ENCODE data around the gene SPX.

SPX gene

GRCh38 chr12:21573733-21574358 is 47.8 kb downstream of the SPX start:
- Histone ChIP-seq H3K9me2 (replicated peaks; ENCODE audit: insufficient read depth, low read length) (no peaks in the 10 kb centered on the region), H3K36me3 (replicated peaks; ENCODE audit: insufficient read depth, low read length) (no peaks in the 10 kb centered on the region), H3K4me1 (ENCODE audit: low read length) (no peaks in the 10 kb centered on the region), H3K9ac (ENCODE audit: low read length) (no peak overlapping the region), H3K9me3 (replicated peaks; ENCODE audit: insufficient read depth, low read length) (no peaks in the 10 kb centered on the region), H4K20me1 (ENCODE audit: insufficient read depth, low read length) (no peaks in the 10 kb centered on the region), H3K27ac (ENCODE audit: low read length) (no peak overlapping the region), H3F3A (ENCODE audit: insufficient read depth, low read length) (no peaks in the 10 kb centered on the region), H3K4me2 (ENCODE audit: low read depth, low read length) (no peak overlapping the region), H3K4me3 (ENCODE audit: low read length) (no peak overlapping the region), H2AFZ (ENCODE audit: low read length) (no peak overlapping the region), H3K27me3 (replicated peaks; ENCODE audit: insufficient read depth, low read length) (no peaks in the 10 kb centered on the region), H3K79me2 (ENCODE audit: low read length) (no peaks in the 10 kb centered on the region)
- no peak for TF ChIP-seq EZH2phosphoT487 (IDR thresholded peaks at IDR 0.05; ENCODE audit: low read length)
- TF ChIP-seq EZH2 (optimal IDR thresholded peaks at IDR 0.05; ENCODE audit: low read depth, low read length), result no peak
- no peak for TF ChIP-seq CTCF (IDR thresholded peaks at IDR 0.05; ENCODE audit: low read length)
- DNase-seq, result no peak

DNA sequence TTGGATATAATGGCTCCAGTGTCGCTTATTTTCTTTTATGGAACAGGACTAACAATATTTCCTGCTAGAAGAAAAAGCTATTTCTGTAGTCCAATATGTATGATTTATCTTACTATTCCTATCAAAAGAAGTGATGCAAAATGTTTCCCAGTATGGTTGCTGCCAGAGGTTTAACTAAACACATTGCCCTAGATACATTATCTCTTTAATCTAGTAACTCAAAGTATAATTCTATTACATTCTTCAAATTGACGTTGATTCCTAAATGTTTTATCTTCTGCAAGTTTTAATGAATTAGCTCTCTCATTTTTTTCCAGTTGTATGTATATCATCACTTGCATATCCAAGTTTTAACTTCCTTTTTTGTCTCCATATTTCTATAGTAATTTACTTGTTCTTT is 50.3 kb downstream of the SPX start:
- Histone ChIP-seq H3K79me2 (ENCODE audit: low read length) (no peaks in the 10 kb centered on the region), H4K20me1 (ENCODE audit: insufficient read depth, low read length) (no peaks in the 10 kb centered on the region), H3K9me3 (replicated peaks; ENCODE audit: insufficient read depth, low read length) (no peaks in the 10 kb centered on the region), H3K27ac (ENCODE audit: low read length) (no peak overlapping the region), H3K9me2 (replicated peaks; ENCODE audit: insufficient read depth, low read length) (no peaks in the 10 kb centered on the region), H3K9ac (ENCODE audit: low read length) (no peak overlapping the region), H3K4me1 (ENCODE audit: low read length) (no peaks in the 10 kb centered on the region), H2AFZ (ENCODE audit: low read length) (no peak overlapping the region), H3K36me3 (replicated peaks; ENCODE audit: insufficient read depth, low read length) (no peaks in the 10 kb centered on the region), H3K4me2 (ENCODE audit: low read depth, low read length) (no peak overlapping the region), H3K4me3 (ENCODE audit: low read length) (no peak overlapping the region), H3K27me3 (replicated peaks; ENCODE audit: insufficient read depth, low read length) (no peaks in the 10 kb centered on the region), H3F3A (ENCODE audit: insufficient read depth, low read length) (no peaks in the 10 kb centered on the region)
- no peak for DNase-seq
- TF ChIP-seq CTCF (IDR thresholded peaks at IDR 0.05; ENCODE audit: low read length) (no peak), EZH2phosphoT487 (IDR thresholded peaks at IDR 0.05; ENCODE audit: low read length) (no peak), EZH2 (optimal IDR thresholded peaks at IDR 0.05; ENCODE audit: low read depth, low read length) (no peak)

- Histone ChIP-seq H3F3A (ENCODE audit: insufficient read depth, low read length) (no peaks in the 10 kb centered on the region), H3K79me2 (ENCODE audit: low read length) (no peaks in the 10 kb centered on the region), H4K20me1 (ENCODE audit: insufficient read depth, low read length) (no peaks in the 10 kb centered on the region), H3K9ac (ENCODE audit: low read length) (no peak overlapping the region), H3K27me3 (replicated peaks; ENCODE audit: insufficient read depth, low read length) (no peaks in the 10 kb centered on the region), H3K27ac (ENCODE audit: low read length) (no peak overlapping the region), H2AFZ (ENCODE audit: low read length) (no peak overlapping the region), H3K36me3 (replicated peaks; ENCODE audit: insufficient read depth, low read length) (no peaks in the 10 kb centered on the region), H3K9me2 (replicated peaks; ENCODE audit: insufficient read depth, low read length) (no peaks in the 10 kb centered on the region), H3K4me2 (ENCODE audit: low read depth, low read length) (no peak overlapping the region), H3K4me1 (ENCODE audit: low read length) (no peaks in the 10 kb centered on the region), H3K9me3 (replicated peaks; ENCODE audit: insufficient read depth, low read length) (no peaks in the 10 kb centered on the region), H3K4me3 (ENCODE audit: low read length) (no peak overlapping the region)
- no peak for DNase-seq
- TF ChIP-seq EZH2 (optimal IDR thresholded peaks at IDR 0.05; ENCODE audit: low read depth, low read length) (no peak), CTCF (IDR thresholded peaks at IDR 0.05; ENCODE audit: low read length) (no peak), EZH2phosphoT487 (IDR thresholded peaks at IDR 0.05; ENCODE audit: low read length) (no peak)
Observed at GRCh38 chr12:21577516-21577915, 51.4 kb downstream of the SPX start.
